Kidney (tissue), 14 donors: ENCODE data around the gene CASD1. TPM values are rescaled to one million over a fixed set of nuclear protein-coding genes. Genes with fewer than 3 reads are reported as not detected.

Experiments used
- DNase-seq, 5 donors: peaks; one replicate each; pipeline ENCODE4 v3.0.0-alpha.2; 2013 to 2020
- FAIRE-seq: peaks from 2 replicates; lab custom pipeline; 2012; peaks lifted over from hg19 to GRCh38; lab: Jason Lieb, UNC
- H3K27ac ChIP-seq, 2 donors: one replicate each; pipeline ENCODE4 v1.7.0; 2013; ENCODE audit warnings: low read depth in 2 of 2, low read length in 2 of 2, inconsistent platforms in 1 of 2
- H3K27me3 ChIP-seq: one replicate; pipeline ENCODE4 v1.7.1; 2013; ENCODE audit warnings: low read length, inconsistent platforms; ENCODE audit not compliant: control insufficient read depth, insufficient read depth
- H3K36me3 ChIP-seq, 3 donors: one replicate each; pipeline versions ENCODE4 v1.7.0 to v1.7.1; 2013; ENCODE audit warnings: low read length in 3 of 3, control low read depth in 1 of 3, inconsistent platforms in 1 of 3; ENCODE audit not compliant: insufficient read depth in 3 of 3, control insufficient read depth in 2 of 3
- H3K4me1 ChIP-seq, 3 donors: one replicate each; pipeline versions ENCODE4 v1.7.0 to v1.7.1; 2013; ENCODE audit warnings: low read length in 3 of 3, inconsistent platforms in 1 of 3, low read depth in 1 of 3; ENCODE audit not compliant: control insufficient read depth in 2 of 3, insufficient read depth in 2 of 3
- H3K4me3 ChIP-seq, 3 donors: one replicate each; pipeline versions ENCODE4 v1.7.0 to v1.8.1; 2013; ENCODE audit warnings: low read length in 3 of 3, control low read depth in 1 of 3, inconsistent platforms in 1 of 3
- H3K9ac ChIP-seq, 3 donors: one replicate each; pipeline versions ENCODE4 v1.7.0 to v1.7.1; 2013; ENCODE audit warnings: low read length in 3 of 3, control low read depth in 1 of 3, inconsistent platforms in 1 of 3
- H3K9me3 ChIP-seq, 3 donors: one replicate each; pipeline versions ENCODE4 v1.7.0 to v1.7.1; 2013; ENCODE audit warnings: low read length in 3 of 3, control low read depth in 1 of 3, inconsistent platforms in 1 of 3; ENCODE audit not compliant: control insufficient read depth in 2 of 3, insufficient read depth in 1 of 3
- intact Hi-C: fragments of 100-400 bp; cut with DNase I; formaldehyde crosslinking; loops from one replicate; pipeline ENCODE4 v1.11.1; 2022
- polyA plus RNA-seq: library from polyadenylated mRNA; stranded (reverse); fragments of 350-450 nt; fragmentation: Illumina TruSeq; extraction: RNeasy Lipid Tissue Mini Kit (QIAGEN cat#74804); gene quantifications from one replicate; pipeline ENCODE4 v1.2.3, GENCODE V29; 2014; ENCODE audit warnings: low read depth, low replicate concordance; ENCODE audit not compliant: insufficient read depth
- total RNA-seq: library from RNA; stranded (reverse); fragmentation: NEBNext Ultra II Directional; extraction: Animal tissue kit (Norgen Biotek cat#: 25700); gene quantifications from one replicate; pipeline ENCODE4 v1.2.1, GENCODE V29; 2021
- TF ChIP-seq, protein P1 (sequence below): IDR thresholded peaks from 3 replicates; pipeline ENCODE4 v1.5.1; 2012; ENCODE audit warnings: mild to moderate bottlenecking, moderate library complexity, borderline replicate concordance; ENCODE audit not compliant: insufficient read depth; ENCODE audit errors: extremely low read depth
- donor health status: control.
- donor health status: control.
- donor health status: control.
- donor health status: control.
- donor health status: control.
- donor health status: DM: yes; HTN: yes; CAD: no.
- donor health status: Normal renal cell carcinoma (clear cell type).

The CASD1 gene
- total and polyA plus RNA-seq, 2 donors from 2014 or later = 10.8 to 22.8 TPM

DNA sequence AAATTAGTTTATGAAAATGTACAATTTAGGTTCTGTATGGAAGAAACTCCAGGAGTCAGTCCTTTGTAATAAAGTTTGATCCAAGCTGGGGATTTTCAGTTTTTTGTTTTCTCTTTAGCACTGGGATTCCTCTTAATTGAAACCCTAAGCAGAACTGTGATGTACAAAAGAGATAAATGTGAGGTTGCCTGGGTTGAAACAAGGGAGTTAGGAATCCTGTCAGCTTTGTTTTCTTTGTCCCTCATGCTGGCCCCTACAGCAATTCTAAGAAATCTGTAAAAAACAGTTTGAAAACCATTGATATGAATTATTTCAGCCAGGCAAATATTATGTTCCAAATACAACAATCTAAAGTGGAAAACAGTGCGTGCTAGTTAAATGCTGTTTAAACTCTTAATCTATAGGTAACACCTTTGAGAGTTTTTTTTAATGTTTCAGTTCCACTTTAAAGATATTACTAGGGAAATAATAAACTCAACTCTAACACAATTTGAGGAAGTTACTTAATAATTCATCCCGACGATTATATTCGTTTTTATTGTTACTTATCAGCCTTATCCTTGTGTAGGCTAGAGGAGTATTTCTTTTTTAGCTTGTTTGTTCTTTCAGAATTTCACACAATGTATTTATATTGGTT lies 81.0 kb downstream of the CASD1 start:
- DNase-seq = no peak
- H3K9me3 ChIP-seq = no peaks in the 10 kb centered on the region
- no peaks in the 10 kb centered on the region for H3K4me1 ChIP-seq
- no peaks in the 10 kb centered on the region for H3K27me3 ChIP-seq
- intact Hi-C loops = no loop called here
- TF ChIP-seq, protein P1, sequence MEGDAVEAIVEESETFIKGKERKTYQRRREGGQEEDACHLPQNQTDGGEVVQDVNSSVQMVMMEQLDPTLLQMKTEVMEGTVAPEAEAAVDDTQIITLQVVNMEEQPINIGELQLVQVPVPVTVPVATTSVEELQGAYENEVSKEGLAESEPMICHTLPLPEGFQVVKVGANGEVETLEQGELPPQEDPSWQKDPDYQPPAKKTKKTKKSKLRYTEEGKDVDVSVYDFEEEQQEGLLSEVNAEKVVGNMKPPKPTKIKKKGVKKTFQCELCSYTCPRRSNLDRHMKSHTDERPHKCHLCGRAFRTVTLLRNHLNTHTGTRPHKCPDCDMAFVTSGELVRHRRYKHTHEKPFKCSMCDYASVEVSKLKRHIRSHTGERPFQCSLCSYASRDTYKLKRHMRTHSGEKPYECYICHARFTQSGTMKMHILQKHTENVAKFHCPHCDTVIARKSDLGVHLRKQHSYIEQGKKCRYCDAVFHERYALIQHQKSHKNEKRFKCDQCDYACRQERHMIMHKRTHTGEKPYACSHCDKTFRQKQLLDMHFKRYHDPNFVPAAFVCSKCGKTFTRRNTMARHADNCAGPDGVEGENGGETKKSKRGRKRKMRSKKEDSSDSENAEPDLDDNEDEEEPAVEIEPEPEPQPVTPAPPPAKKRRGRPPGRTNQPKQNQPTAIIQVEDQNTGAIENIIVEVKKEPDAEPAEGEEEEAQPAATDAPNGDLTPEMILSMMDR = no peak
- H3K27ac ChIP-seq = no peak overlapping the region
- H3K36me3 ChIP-seq = peaks cover 0 to 3% (median 0%) of the 10 kb centered on the region in 3 donors
- no peak overlapping the region for H3K4me3 ChIP-seq
- H3K9ac ChIP-seq = no peak overlapping the region
- no peak for FAIRE-seq

DNA sequence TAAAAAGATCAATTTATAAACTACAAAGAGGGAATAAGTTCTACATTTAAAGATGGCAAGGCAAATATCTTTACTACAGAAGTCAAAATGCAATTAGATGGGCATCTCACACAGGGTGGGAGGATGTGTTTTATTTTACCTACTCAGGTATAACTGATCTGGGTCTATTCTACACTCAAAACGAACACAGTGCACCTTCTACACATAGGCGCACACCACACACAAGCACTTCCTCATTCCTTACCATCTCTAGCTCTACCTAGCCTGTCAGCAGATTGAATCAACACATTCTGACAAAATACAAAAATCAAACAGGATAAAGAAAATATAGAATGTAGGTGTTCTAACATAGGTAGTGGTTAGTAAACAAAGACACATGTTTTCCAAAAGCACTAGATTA lies 81.6 kb downstream of the CASD1 start:
- Histone ChIP-seq H3K4me3 (no peak overlapping the region), H3K9ac (no peak overlapping the region), H3K9me3 (no peaks in the 10 kb centered on the region), H3K27ac (no peak overlapping the region), H3K36me3 (peaks cover 0 to 3% (median 0%) of the 10 kb centered on the region in 3 donors), H3K27me3 (no peaks in the 10 kb centered on the region), H3K4me1 (no peaks in the 10 kb centered on the region)
- intact Hi-C loops = no loop called here
- no peak for DNase-seq
- no peak for FAIRE-seq
- TF ChIP-seq, protein P1 = no peak

DNA sequence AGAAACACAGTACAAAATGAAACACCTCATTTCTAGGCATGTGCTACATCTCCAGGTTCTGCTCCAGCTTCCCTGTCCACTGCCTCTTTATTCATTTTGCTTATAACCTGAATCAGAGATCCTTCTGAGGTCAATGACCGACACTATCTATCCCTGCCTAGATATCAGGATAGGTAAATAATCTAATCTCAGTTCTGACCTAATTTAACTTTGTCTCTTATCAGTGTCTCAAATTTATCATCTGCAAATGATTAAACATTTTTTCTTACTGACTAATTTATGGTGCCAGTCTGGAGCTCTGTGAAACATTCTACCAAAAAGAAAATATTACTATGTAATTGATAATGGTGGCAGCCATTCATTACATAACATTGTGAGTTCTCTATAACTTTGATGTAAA lies 85.3 kb downstream of the CASD1 start:
- no peak overlapping the region for H3K9ac ChIP-seq
- no peak for DNase-seq
- no peaks in the 10 kb centered on the region for H3K4me1 ChIP-seq
- peaks cover 0 to 5% (median 0%) of the 10 kb centered on the region in 3 donors for H3K36me3 ChIP-seq
- H3K9me3 ChIP-seq = no peaks in the 10 kb centered on the region
- no peak for FAIRE-seq
- no peak overlapping the region for H3K27ac ChIP-seq
- H3K27me3 ChIP-seq = no peaks in the 10 kb centered on the region
- no peak overlapping the region for H3K4me3 ChIP-seq
- intact Hi-C loops = no loop called here
- TF ChIP-seq, protein P1 = no peak
